Nephron progenitor cell (in vitro differentiated cells): ENCODE measurements around the gene PSMG4.

ENCODE experiments used
- DNase-seq: peaks from one replicate; pipeline ENCODE4 v3.0.0; 2021
- H3K27ac Mint-ChIP-seq: 2 replicates; pipeline ENCODE4 v1.8.0; 2021; ENCODE audit warnings: mild to moderate bottlenecking, moderate library complexity, mixed read lengths
- H3K27me3 Mint-ChIP-seq: 2 replicates; pipeline ENCODE4 v1.8.0; 2021; ENCODE audit warnings: mild to moderate bottlenecking, low read depth, mixed read lengths; ENCODE audit not compliant: poor library complexity
- H3K36me3 Mint-ChIP-seq: 2 replicates; pipeline ENCODE4 v1.8.0; 2021; ENCODE audit warnings: low read depth, mixed read lengths
- H3K4me1 Mint-ChIP-seq: 2 replicates; pipeline ENCODE4 v1.8.0; 2021; ENCODE audit warnings: mixed read lengths
- H3K4me3 Mint-ChIP-seq: 2 replicates; pipeline ENCODE4 v1.8.0; 2021; ENCODE audit warnings: mild to moderate bottlenecking, moderate library complexity, mixed read lengths
- H3K9me3 Mint-ChIP-seq: 2 replicates; pipeline ENCODE4 v1.8.0; 2021; ENCODE audit warnings: mild to moderate bottlenecking, moderate library complexity, mixed read lengths
- TF ChIP-seq, protein P1 (sequence below): fragments of 200-600 bp; sonication (generic); IDR thresholded peaks from 2 replicates; pipeline ENCODE4 v1.5.0; 2021; ENCODE audit warnings: antibody characterized with exemption

The PSMG4 gene

DNA sequence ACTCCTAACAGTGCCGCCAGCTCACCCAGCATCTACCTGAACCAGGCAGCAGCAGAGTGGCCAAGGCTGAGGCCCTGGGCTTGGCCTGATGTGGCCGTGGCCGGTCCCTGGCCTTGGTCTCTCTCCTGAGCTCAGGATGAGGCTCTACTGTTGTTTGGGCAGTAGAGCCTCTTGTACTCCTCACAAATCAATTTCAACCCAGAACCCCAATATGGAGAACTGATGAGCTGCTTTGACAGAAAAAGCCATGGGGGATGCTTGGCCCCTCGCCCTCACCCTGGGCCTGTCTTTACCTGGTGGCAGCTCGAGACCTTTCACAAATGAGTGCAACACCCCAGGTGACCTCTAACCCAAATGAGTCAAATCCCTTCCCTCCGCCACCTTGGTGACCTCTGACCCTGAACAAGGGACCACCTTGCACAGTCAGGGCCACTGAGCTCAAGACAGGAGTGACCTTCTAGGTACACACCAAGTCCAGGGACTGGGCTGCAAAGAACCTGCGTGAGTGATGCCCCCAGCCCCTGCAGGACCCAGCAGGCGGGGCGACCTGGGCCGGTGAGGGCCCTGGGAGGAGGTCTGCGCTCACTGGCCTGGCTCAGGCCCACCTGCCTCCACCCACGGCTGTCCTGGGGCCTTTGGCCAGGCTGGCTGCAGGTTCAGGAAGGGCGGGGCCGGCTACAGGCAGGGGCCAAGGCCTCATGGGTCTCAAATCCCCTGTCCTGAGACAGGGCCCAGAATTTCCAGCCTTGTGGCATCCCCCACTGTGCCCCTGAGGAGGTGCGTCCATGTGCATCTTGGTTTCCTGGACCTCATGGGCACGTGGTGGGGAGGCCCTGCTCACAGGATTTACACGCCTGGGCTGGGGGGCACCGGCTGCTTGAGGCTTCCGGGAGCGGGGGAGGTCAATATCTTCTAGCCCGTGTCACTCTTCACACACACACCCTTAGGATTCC, 30.2 kb downstream of the PSMG4 start:
- Mint-ChIP-seq H3K27ac (peak overlapping the region; percentile 35), H3K27me3 (no peaks in the 10 kb centered on the region), H3K4me1 (peaks cover 43% of the 10 kb centered on the region), H3K4me3 (no peak overlapping the region), H3K9me3 (no peaks in the 10 kb centered on the region), H3K36me3 (peaks cover 57% of the 10 kb centered on the region)
- DNase-seq, result no peak
- TF ChIP-seq, protein P1, sequence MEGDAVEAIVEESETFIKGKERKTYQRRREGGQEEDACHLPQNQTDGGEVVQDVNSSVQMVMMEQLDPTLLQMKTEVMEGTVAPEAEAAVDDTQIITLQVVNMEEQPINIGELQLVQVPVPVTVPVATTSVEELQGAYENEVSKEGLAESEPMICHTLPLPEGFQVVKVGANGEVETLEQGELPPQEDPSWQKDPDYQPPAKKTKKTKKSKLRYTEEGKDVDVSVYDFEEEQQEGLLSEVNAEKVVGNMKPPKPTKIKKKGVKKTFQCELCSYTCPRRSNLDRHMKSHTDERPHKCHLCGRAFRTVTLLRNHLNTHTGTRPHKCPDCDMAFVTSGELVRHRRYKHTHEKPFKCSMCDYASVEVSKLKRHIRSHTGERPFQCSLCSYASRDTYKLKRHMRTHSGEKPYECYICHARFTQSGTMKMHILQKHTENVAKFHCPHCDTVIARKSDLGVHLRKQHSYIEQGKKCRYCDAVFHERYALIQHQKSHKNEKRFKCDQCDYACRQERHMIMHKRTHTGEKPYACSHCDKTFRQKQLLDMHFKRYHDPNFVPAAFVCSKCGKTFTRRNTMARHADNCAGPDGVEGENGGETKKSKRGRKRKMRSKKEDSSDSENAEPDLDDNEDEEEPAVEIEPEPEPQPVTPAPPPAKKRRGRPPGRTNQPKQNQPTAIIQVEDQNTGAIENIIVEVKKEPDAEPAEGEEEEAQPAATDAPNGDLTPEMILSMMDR, result no peak

DNA sequence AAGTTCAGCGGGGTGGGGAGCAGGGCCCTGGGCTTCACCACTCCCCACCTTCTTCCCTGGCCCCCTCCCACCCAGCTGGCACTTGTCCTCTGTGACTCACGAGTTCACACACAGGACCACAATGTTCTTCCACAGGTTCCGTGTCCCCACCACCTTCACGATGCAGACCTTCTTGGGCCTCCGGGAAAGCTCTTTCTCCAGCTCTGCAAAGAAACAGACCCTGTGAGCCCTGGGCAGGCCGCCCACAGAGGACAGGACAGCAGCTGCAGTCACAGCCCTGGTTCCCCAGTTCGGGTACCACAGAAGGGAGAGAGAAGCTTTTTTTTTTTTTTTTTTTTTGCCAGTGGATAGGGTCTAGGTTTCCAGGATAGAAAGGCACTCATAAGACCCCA, 30.9 kb downstream of the PSMG4 start:
- peaks cover 54% of the 10 kb centered on the region for H3K36me3 Mint-ChIP-seq
- DNase-seq, result no peak
- H3K4me1 Mint-ChIP-seq, result peaks cover 45% of the 10 kb centered on the region
- no peak overlapping the region for H3K4me3 Mint-ChIP-seq
- H3K27me3 Mint-ChIP-seq, result no peaks in the 10 kb centered on the region
- H3K27ac Mint-ChIP-seq, result peak overlapping the region; percentile 35
- no peaks in the 10 kb centered on the region for H3K9me3 Mint-ChIP-seq
- TF ChIP-seq, protein P1, result no peak

DNA sequence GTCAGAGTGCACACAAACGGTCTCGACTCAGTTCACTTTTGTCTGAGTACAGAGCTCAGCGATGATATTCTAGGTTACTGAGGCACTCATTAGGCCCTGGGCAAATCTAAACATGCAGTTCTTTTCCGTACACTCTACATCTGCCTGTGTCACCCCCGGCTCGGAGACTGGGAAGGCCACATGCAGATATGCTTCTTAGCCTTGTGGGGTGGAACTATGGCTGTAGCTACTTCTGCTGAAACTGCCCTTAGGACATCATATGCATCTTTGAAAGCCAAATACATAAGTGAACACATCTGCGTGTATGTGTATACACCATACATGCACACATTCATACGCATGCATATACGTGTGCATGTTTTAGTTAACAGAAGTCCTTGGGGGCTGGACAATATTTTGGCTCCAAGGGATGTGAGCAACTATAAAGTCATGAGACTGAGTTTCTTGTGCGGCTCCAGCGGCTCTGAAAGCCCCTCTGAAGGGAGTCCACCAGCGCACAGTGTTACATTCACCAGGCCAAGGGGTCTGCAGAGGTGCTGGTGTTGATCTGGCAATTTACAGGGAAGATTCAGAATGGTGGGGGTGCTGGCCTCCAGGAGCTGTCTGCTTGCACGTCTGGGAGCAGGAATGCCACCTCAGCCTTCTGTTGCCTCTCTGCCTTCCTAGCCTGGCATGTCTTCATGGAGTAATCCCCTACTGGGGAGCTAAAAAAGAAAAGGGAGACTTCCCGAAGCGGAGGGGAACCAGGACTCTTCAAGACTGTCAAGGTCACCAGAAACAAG, 31.6 kb downstream of the PSMG4 start:
- DNase-seq, result no peak
- H3K36me3 Mint-ChIP-seq, result peaks cover 49% of the 10 kb centered on the region
- no peaks in the 10 kb centered on the region for H3K9me3 Mint-ChIP-seq
- H3K4me1 Mint-ChIP-seq, result peaks cover 47% of the 10 kb centered on the region
- H3K27me3 Mint-ChIP-seq, result no peaks in the 10 kb centered on the region
- H3K4me3 Mint-ChIP-seq, result no peak overlapping the region
- H3K27ac Mint-ChIP-seq, result peak overlapping the region; percentile 35
- TF ChIP-seq, protein P1, result no peak

DNA sequence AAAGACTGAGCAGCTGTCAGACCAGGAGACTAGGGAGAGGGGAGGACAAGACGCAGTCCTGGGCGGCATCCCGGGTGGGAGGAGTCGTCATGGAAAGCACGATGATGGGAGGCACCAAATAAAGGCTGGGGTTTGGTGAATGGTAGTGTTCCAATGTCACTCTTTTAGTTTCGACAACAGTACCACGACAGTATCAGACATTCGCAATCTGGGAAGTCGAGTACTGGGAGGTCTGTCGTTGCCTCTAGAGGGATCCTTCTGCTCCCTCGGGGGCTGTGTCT, 32.1 kb downstream of the PSMG4 start:
- DNase-seq, result no peak
- Mint-ChIP-seq H3K27ac (peak overlapping the region; percentile 30), H3K36me3 (peaks cover 46% of the 10 kb centered on the region), H3K27me3 (no peaks in the 10 kb centered on the region), H3K4me3 (no peak overlapping the region), H3K9me3 (no peaks in the 10 kb centered on the region), H3K4me1 (peaks cover 49% of the 10 kb centered on the region)
- TF ChIP-seq, protein P1, result no peak

DNA sequence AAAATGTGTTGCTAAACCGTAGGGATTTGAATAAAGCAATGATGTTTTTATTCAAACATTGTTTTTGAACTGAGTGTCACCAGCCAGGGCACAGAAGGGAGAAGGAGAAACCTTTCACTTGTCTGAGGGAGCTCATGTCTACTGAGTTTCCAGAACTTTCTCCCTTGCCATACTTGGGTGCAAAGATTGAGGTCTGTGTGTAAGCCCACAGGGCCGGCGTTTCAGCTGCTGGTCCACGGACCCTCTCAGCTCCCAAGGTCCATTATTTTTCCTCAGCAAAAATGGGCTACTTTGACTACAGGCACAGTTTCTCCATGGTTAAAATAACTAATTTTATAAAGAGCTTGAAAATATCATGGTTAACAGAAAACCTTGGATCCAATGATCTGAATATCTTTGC, 32.6 kb downstream of the PSMG4 start:
- TF ChIP-seq, protein P1, result no peak
- Mint-ChIP-seq H3K27ac (no peak overlapping the region), H3K9me3 (no peaks in the 10 kb centered on the region), H3K4me3 (no peak overlapping the region), H3K36me3 (peaks cover 43% of the 10 kb centered on the region), H3K4me1 (peaks cover 50% of the 10 kb centered on the region), H3K27me3 (no peaks in the 10 kb centered on the region)
- DNase-seq, result no peak
